Epithelial cell of proximal tubule (primary cell): Measurements from ENCODE around the gene NOTO. TPM values are rescaled to one million over a fixed set of nuclear protein-coding genes. Genes with fewer than 3 reads are reported as not detected.

Experiments used
- DNase-seq: peaks from one replicate; pipeline ENCODE4 v3.0.0-alpha.2; 2011; ENCODE audit warnings: low read depth
- H3K4me3 ChIP-seq: 2 replicates; pipeline ENCODE4 v1.5.1; 2011; ENCODE audit warnings: low read depth, mild to moderate bottlenecking, low read length
- total RNA-seq: library from RNA; depleted of rRNA; stranded (reverse); fragments of >200 nt; gene quantifications from 2 replicates; pipeline ENCODE4 v1.2.3, GENCODE V29; 2015
- TF ChIP-seq, protein P1 (sequence below): conservative IDR thresholded peaks from 2 replicates; pipeline ENCODE4 v1.5.1; 2012; ENCODE audit warnings: low read depth, mild to moderate bottlenecking, low read length

Gene NOTO
- total RNA-seq, 1 donor from 2014 or later, result not detected

DNA sequence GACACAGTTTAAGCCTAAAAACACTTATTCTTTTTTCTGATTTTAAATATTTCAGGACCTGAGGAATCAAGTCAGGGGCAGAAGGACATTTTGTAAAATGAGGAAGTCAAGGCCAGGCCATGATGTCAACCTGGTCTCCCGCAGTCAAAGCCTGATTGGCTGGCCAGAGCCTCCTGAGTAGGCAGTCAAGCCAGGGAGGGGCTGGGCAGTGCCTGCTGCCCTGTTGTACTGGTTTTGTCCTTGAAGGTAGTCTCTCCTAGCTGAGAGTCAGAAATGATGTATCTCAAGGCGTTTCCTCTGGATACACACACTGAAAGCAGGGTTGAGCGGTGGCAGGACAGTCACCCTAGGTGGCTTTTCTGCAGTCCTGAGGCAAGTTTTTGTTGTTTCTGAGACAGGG, 51.5 kb downstream of the NOTO start:
- TF ChIP-seq, protein P1, sequence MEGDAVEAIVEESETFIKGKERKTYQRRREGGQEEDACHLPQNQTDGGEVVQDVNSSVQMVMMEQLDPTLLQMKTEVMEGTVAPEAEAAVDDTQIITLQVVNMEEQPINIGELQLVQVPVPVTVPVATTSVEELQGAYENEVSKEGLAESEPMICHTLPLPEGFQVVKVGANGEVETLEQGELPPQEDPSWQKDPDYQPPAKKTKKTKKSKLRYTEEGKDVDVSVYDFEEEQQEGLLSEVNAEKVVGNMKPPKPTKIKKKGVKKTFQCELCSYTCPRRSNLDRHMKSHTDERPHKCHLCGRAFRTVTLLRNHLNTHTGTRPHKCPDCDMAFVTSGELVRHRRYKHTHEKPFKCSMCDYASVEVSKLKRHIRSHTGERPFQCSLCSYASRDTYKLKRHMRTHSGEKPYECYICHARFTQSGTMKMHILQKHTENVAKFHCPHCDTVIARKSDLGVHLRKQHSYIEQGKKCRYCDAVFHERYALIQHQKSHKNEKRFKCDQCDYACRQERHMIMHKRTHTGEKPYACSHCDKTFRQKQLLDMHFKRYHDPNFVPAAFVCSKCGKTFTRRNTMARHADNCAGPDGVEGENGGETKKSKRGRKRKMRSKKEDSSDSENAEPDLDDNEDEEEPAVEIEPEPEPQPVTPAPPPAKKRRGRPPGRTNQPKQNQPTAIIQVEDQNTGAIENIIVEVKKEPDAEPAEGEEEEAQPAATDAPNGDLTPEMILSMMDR, result no peak
- no peak for DNase-seq
- no peak overlapping the region for H3K4me3 ChIP-seq

DNA sequence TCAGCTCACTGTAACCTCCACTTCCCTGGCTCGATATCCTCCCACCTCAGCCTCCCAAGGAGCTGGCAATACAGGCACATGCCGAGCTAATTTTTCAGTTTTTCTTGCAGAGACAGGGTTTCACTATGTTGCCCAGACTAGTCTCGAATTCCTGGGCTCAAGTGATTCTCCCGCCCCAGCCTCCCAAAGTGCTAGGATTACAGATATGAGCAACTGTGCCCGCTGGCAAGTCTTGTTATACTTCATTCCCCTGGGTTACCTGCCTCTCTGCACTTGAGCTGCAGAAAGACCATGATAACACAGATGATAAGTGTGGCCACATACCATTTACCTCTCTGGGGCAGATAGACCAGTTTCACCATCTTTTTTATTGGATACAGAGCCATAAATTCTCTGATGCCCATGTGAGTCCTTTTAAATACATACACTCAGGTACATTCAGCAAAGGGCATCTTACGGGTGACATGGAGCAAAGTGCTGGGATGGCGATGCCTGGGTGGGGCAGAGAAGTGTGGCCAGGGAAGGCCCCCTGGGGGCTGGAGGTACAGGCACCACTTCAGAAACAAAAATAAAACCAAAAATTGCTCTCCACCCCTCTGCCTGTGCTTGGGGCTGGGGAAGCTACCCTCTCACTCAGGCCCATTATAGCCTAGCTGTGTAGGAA, 52.1 kb downstream of the NOTO start:
- no peak for DNase-seq

DNA sequence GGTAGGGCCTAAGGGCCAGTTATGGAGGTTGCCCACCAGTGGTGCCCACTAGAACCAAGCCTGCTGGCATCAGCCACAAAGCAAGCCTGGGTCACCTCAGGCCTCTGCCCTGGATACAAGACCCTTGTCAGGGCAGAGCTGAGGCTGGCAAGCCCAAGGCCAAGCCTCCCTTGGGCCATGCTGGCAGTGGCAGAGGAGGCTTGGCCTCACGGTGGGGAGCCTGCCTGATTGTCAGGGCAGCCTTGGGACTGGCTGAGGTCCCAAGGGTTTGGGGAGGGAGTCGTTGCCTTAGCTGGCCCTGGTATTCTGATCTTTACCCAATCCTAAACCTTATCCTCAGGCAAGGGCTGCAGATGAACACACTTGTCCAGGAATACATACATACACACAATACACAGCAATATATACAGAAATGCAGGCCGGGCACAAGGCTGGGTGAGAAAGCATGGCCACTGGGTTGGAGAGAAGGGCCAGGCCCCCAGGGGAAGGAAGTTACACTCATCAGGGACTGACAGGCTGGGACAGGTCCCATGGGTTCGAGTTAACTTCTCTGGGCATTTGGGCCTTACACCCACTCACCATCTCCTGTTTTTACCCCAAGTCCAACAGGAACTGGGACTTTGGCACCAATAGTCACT, 52.8 kb downstream of the NOTO start:
- no peak for DNase-seq

More for the DNA sequence above, 52.1 kb downstream of the NOTO start:
- TF ChIP-seq, protein P1, result no peak
- no peak overlapping the region for H3K4me3 ChIP-seq

DNA sequence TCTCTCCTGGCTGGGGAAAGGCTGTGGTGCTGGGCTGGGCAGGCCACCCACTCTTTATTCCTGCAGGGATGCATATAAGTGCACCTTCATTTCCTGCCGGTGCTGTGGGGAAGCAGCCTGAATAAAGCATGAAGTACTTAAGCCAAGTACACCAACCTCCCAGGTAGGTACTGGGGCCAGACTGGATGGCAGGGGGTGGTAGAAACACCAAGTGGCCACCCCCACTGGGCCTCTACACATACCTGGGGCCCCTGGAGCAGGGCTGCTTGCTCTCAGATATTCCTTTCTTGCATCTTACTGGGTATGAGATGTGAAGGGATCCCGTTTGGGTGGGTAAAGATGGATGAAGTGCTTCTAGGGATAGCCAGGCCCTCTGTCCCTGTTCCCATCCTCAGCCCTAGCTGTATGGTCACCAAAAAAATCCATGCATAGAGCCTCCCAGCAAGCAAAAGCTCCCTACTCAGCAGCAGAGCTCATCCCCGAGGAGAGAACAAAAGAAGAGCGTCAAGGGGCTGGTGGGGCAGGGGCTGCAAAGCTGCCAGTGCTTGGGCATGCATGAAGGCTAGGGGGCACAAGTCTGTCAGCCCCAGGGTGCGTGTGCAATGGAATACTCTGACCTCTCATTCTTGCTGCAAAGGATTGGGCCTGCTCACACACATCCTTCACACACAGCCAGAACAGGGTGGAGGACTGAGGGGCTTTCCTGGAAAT, 53.7 kb downstream of the NOTO start:
- DNase-seq, result no peak
- H3K4me3 ChIP-seq, result no peak overlapping the region
- TF ChIP-seq, protein P1, result no peak

More for the DNA sequence above, 52.8 kb downstream of the NOTO start:
- TF ChIP-seq, protein P1, result no peak
- no peak overlapping the region for H3K4me3 ChIP-seq

DNA sequence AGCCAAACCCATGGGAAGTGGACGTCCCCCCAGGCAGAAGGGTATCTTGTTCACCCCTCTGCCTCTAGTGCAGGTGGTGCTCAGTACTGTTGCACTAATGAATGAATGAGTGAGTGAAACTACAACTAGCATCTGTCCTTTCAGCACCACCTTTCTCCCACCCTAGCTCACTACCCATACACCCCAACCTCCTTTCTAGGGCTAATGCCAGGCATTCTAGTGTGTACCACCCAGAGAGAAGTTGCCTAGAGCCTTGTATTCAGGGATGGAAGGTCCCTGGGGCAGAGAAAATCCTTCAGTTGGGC, 54.2 kb downstream of the NOTO start:
- no peak for DNase-seq
- no peak overlapping the region for H3K4me3 ChIP-seq
- TF ChIP-seq, protein P1, result no peak

DNA sequence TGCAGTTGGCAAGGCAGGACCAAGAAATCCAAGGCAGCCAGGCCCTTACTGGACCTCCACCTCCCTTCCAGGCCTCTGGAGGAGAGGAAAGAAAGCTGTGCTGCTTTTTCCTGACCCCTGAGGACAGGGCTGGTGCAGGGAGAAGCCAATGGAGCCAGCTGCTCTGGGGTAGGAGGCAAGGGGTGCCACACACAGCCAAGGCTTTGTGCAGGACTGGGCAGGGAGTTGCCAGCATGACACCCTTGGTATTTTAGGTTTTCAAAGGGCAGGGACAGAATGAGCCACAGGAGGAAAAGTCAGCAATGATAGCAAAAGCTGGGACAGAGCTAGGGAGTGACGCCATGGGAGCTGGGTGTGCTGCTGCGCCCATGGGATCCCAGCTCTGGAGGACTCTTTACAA, 54.6 kb downstream of the NOTO start:
- H3K4me3 ChIP-seq, result no peak overlapping the region
- DNase-seq, result no peak
- TF ChIP-seq, protein P1, result no peak
